HG03108 (cell line): ENCODE data around the gene CTNNAL1.

Experiments used
- ATAC-seq: cut with Tn5 transposase; IDR thresholded peaks from one replicate; pipeline ENCODE4 v1.9.1; 2021; ENCODE audit warnings: moderate library complexity; ENCODE audit not compliant: unreplicated experiment

The CTNNAL1 gene

GRCh38 chr9:109030426-109030825 is 17.1 kb upstream of the CTNNAL1 start:
- no peak for ATAC-seq

GRCh38 chr9:109028457-109028856 is 15.2 kb upstream of the CTNNAL1 start:
- no peak for ATAC-seq

- ATAC-seq, result no peak
These were observed 13.9 kb upstream of the CTNNAL1 start for GRCh38 chr9:109027176-109027575.

GRCh38 chr9:109026306-109026705 is 13.0 kb upstream of the CTNNAL1 start:
- no peak for ATAC-seq

- ATAC-seq, result no peak
These were observed 9.6 kb upstream of the CTNNAL1 start for GRCh38 chr9:109022873-109023272.

GRCh38 chr9:109020581-109021511 is 7.5 kb upstream of the CTNNAL1 start:
- no peak for ATAC-seq

- ATAC-seq, result no peak
These were observed 6.8 kb upstream of the CTNNAL1 start for GRCh38 chr9:109020113-109020512.

- ATAC-seq, result no peak
These were observed 6.1 kb upstream of the CTNNAL1 start for GRCh38 chr9:109019420-109019819.

- ATAC-seq, result no peak
These were observed 4.2 kb upstream of the CTNNAL1 start for GRCh38 chr9:109017493-109017892.

- no peak for ATAC-seq
These were observed 3.8 kb upstream of the CTNNAL1 start for GRCh38 chr9:109017061-109017460.

GRCh38 chr9:109016132-109016531 is 2.8 kb upstream of the CTNNAL1 start:
- no peak for ATAC-seq

GRCh38 chr9:109014608-109015280 is 1.4 kb upstream of the CTNNAL1 start:
- no peak for ATAC-seq

GRCh38 chr9:109013679-109014607 is 644 bp upstream of the CTNNAL1 start:
- ATAC-seq, result no peak

GRCh38 chr9:109012009-109012875 is 1.1 kb downstream of the CTNNAL1 start:
- ATAC-seq, result no peak

- ATAC-seq, result no peak
These were observed 2.0 kb downstream of the CTNNAL1 start for GRCh38 chr9:109011231-109011671.

GRCh38 chr9:109010746-109011145 is 2.6 kb downstream of the CTNNAL1 start:
- ATAC-seq, result peak; percentile 37

GRCh38 chr9:109005678-109006077 is 7.6 kb downstream of the CTNNAL1 start:
- ATAC-seq, result no peak

- ATAC-seq, result no peak
These were observed 10.2 kb downstream of the CTNNAL1 start for GRCh38 chr9:109003116-109003515.

- no peak for ATAC-seq
These were observed 11.2 kb downstream of the CTNNAL1 start for GRCh38 chr9:109002141-109002540.

GRCh38 chr9:109001275-109001676 is 12.0 kb downstream of the CTNNAL1 start:
- no peak for ATAC-seq
